ENCODE results near the gene KCNN3.
"Not testable (repeated sequence)": the region's sequence is repeated elsewhere in the genome, so short reads cannot be mapped to it uniquely, and the experiment has no call there.

KCNN3 gene

GRCh38 chr1:154686507-154686906, 183.6 kb downstream of the KCNN3 start:
- no peak for DNase-seq

GRCh38 chr1:154683820-154684219, 186.3 kb downstream of the KCNN3 start:
- no peak for DNase-seq

DNA sequence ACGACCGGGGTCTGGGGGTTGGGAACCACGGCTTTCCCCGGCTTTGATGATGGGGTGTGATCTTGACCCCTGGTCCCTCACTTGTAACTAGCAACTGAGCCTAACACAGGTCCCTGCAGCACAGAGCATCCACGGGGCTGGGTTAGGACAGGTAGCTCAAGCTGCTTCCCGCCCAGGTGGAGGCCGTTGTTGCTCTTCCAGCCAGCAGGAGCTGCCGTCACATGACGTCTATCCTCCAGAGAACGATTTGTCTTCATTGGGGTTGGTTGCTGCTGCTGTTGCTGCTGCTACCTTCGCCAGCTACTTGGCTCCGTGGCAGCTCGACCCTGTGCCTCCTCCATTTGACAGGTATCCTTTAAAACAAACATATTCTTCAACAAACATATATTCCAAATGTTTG, 187.8 kb downstream of the KCNN3 start:
- DNase-seq: no peak

DNA sequence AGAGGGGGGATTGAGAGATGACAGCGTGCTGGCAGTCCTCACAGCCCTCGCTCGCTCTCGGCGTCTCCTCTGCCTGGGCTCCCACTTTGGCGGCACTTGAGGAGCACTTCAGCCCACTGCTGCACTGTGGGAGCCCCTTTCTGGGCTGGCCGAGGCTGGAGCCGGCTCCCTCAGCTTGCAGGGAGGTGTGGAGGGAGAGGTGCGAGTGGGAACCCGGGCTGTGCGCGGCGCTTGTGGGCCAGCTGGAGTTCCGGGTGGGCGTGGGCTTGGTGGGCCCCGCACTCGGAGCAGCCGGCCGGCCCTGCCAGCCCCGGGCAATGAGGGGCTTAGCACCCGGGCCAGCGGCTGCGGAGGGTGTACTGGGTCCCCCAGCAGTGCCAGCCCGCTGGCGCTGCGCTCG, 192.2 kb downstream of the KCNN3 start:
- not testable (repeated sequence) for DNase-seq

- DNase-seq: not testable (repeated sequence)
Observed at GRCh38 chr1:154676847-154677246, 193.2 kb downstream of the KCNN3 start.

- not testable (repeated sequence) for DNase-seq
Observed at GRCh38 chr1:154674456-154674855, 195.6 kb downstream of the KCNN3 start.

- not testable (repeated sequence) for DNase-seq
Observed at GRCh38 chr1:154672245-154672644, 197.8 kb downstream of the KCNN3 start.

GRCh38 chr1:154671412-154671811, 198.7 kb downstream of the KCNN3 start:
- not testable (repeated sequence) for DNase-seq

DNA sequence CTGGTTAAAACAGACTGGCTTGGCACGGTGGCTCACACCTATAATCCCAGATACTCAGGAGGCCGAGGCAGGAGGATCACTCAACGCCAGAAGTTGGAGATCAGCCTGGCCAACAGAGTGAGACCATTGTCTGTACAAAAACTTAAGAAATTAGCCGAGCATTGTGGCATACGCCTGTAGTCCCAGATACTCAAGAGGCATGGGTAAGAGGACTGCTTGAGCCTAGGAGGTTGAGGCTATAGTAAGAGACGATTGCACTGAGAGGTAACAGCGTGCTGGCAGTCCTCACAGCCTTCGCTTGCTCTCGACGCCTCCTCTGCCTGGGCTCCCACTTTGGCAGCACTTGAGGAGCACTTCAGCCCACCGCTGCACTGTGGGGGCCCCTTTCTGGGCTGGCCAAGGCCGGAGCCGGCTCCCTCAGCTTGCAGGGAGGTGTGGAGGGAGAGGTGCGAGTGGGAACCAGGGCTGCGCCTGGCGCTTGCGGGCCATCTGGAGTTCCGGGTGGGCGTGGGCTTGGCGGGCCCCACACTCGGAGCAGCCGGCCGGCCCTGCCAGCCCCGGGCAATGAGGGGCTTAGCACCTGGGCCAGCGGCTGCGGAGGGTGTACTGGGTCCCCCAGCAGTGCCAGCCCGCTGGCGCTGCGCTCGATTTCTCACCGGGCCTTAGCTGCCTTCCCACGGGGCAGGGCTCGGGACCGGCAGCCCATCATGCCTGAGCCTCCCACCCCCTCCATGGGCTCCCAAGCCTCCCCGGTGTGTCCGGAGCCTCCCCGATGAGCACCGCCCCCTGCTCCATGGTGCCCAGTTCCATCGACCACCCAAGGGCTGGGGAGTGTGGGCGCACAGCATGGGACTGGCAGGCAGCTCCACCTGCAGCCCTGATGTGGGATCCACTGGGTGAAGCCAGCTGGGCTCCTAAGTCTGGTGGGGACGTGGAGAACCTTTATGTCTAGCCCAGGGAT, 199.5 kb downstream of the KCNN3 start:
- not testable (repeated sequence) for DNase-seq

GRCh38 chr1:154669464-154670282, 200.4 kb downstream of the KCNN3 start:
- peak; percentile 90 for DNase-seq

- peak; percentile 39 for DNase-seq
Observed at GRCh38 chr1:154666051-154666790, 203.9 kb downstream of the KCNN3 start.

GRCh38 chr1:154664331-154665002, 205.6 kb downstream of the KCNN3 start:
- no peak for DNase-seq

- DNase-seq: peak; percentile 40
Observed at GRCh38 chr1:154663471-154664060, 206.5 kb downstream of the KCNN3 start.

DNA sequence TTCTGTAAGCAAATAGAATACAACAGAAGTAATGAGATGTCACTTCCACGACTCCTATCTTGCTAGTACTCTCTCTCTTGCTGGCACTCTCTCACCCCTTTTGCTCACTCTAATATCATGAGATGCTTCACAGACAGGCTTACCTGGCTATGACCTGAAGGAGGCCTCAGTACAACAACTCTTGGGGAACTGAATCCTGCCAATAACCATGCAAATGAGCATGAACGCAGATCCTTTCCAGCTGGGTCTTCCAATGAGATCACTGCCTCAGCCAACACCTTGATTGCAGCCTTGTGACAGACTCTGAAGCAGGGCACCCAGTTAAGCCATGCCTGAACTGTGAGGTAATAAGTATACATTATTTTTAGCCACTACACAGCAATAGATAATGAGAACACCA, 209.0 kb downstream of the KCNN3 start:
- DNase-seq: no peak

DNA sequence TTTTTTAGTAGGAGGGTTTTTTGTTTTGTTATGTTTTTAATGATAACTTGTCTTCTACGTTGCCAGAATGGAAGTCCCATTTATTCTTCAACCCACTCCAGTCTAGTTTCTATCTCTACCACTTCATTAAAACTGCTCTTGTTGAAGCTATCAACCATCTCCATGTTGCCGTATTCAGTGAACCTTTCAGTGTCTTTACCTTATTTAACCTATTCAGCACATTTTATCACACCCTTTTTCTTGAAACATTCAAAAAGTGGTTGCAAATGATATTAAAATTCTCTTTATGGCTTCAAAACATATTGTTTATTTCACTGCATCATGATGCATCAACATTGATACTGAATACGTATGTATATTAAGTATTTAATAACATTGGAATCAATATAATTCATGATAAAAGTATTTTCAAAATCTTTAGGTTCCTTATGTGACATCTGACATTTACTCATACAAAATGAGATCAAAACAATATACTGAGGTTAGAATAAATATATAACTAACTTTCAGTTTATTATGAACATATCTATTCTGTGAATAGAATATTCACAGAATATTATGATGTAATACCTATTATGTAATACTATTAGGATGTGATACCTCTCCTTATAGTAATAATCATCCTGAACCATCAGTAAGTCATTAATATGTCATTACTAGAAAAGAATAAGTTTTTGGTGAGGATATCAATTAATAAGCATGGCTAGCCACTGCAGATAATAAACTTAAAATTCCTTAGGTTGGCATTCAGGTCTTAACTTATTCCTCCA, 210.1 kb downstream of the KCNN3 start:
- no peak for DNase-seq

GRCh38 chr1:154657556-154657955, 212.5 kb downstream of the KCNN3 start:
- peak; percentile 85 for DNase-seq

- DNase-seq: no peak
Observed at GRCh38 chr1:154652893-154653292, 217.2 kb downstream of the KCNN3 start.
